Endothelial cell of umbilical vein (primary cell): ENCODE data around the gene JMJD6. TPM values are rescaled to one million over a fixed set of nuclear protein-coding genes. Genes with fewer than 3 reads are reported as not detected.

ENCODE experiments used
- BruUV-seq: library from RNA; stranded (reverse); fragments of 400-500 nt; replicated peaks from 2 replicates; lab custom pipeline; 2021; lab: Mats Ljungman, UMichigan
- CTCF ChIA-PET: fragments of 300-600, 350-600 bp; sonication (Branson Sonifier 250); formaldehyde crosslinking; loops from one replicate; lab custom pipeline; 2021; ENCODE audit warnings: antibody characterized with exemption, inconsistent platforms; lab: Charles Lee
- POLR2A ChIA-PET: fragments of 300-600, 350-600 bp; sonication (Branson Sonifier 250); formaldehyde crosslinking; loops from one replicate; lab custom pipeline; 2021; ENCODE audit warnings: antibody characterized with exemption, inconsistent platforms; lab: Charles Lee
- DNase-seq: peaks from one replicate; pipeline ENCODE4 v3.0.0-alpha.2; 2011; ENCODE audit warnings: low read depth, low spot score
- FAIRE-seq: peaks from 2 replicates; lab custom pipeline; 2011; peaks lifted over from hg19 to GRCh38; lab: Jason Lieb, UNC
- H2AFZ ChIP-seq: 2 replicates; pipeline ENCODE4 v1.6.0; 2012; ENCODE audit warnings: low read depth, low read length, control low read depth, inconsistent platforms
- H3K27ac ChIP-seq: 2 replicates; pipeline ENCODE4 v1.5.1; 2011; ENCODE audit warnings: low read depth, mild to moderate bottlenecking, control low read depth, low read length, moderate library complexity; ENCODE audit not compliant: insufficient read depth
- H3K27me3 ChIP-seq, 2 experiments: 2 replicates each; pipeline versions ENCODE4 v1.6.0 to v1.6.1; 2011; ENCODE audit warnings: low read length in 2 of 2, mixed read lengths in 1 of 2; ENCODE audit not compliant: control insufficient read depth in 2 of 2, insufficient read depth in 2 of 2
- H3K36me3 ChIP-seq, 2 experiments: 2 replicates in 1 of 2; 3 replicates in 1 of 2; pipeline ENCODE4 v1.5.1; 2011; ENCODE audit warnings: low read length in 2 of 2, mild to moderate bottlenecking in 1 of 2, moderate library complexity in 1 of 2; ENCODE audit not compliant: control insufficient read depth in 2 of 2, insufficient read depth in 2 of 2; ENCODE audit errors: extremely low read depth in 1 of 2
- H3K4me1 ChIP-seq: 3 replicates; pipeline ENCODE4 v1.5.1; 2011; ENCODE audit warnings: mild to moderate bottlenecking, low read length; ENCODE audit not compliant: control insufficient read depth, insufficient read depth; ENCODE audit errors: extremely low read depth
- H3K4me2 ChIP-seq: 2 replicates; pipeline ENCODE4 v1.6.1; 2011; ENCODE audit warnings: low read length, control low read depth, mixed read lengths; ENCODE audit not compliant: insufficient read depth
- H3K4me3 ChIP-seq, 3 experiments: fragments of 200-600 bp in 1 of 3; sonication (generic), shearing (Covaris generic) in 1 of 3; replicated peaks in 1 of 3; 2 replicates each; pipeline ENCODE4 v1.5.1; 2011 to 2016; ENCODE audit warnings: control low read depth in 3 of 3, low read length in 3 of 3, mild to moderate bottlenecking in 2 of 3, inconsistent platforms in 1 of 3, low read depth in 1 of 3, moderate library complexity in 1 of 3; ENCODE audit not compliant: insufficient read depth in 1 of 3
- H3K79me2 ChIP-seq: 2 replicates; pipeline ENCODE4 v1.6.0; 2012; ENCODE audit warnings: low read length, inconsistent platforms; ENCODE audit not compliant: control insufficient read depth, insufficient read depth
- H3K9ac ChIP-seq: replicated peaks from 2 replicates; pipeline ENCODE3; 2011; ENCODE audit warnings: low read length, control low read depth; ENCODE audit not compliant: insufficient read depth; ENCODE audit errors: extremely low read depth
- H3K9me1 ChIP-seq: replicated peaks from 3 replicates; pipeline ENCODE4 v1.6.0; 2011; ENCODE audit warnings: mild to moderate bottlenecking, low read length; ENCODE audit not compliant: control insufficient read depth, insufficient read depth; ENCODE audit errors: extremely low read depth
- H3K9me3 ChIP-seq: replicated peaks from 2 replicates; pipeline ENCODE4 v1.5.1; 2012; ENCODE audit warnings: low read length, inconsistent platforms; ENCODE audit not compliant: control insufficient read depth, insufficient read depth
- H4K20me1 ChIP-seq: replicated peaks from 2 replicates; pipeline ENCODE3; 2011; ENCODE audit warnings: mild to moderate bottlenecking, low read length; ENCODE audit not compliant: control insufficient read depth, insufficient read depth; ENCODE audit errors: extremely low read depth
- EZH2 ChIP-seq: IDR thresholded peaks from 2 replicates; pipeline ENCODE4 v1.6.1; 2012; ENCODE audit warnings: borderline replicate concordance, low read depth, mild to moderate bottlenecking, moderate library complexity, low read length, inconsistent platforms; ENCODE audit not compliant: severe bottlenecking
- FOS ChIP-seq: IDR thresholded peaks from 2 replicates; pipeline ENCODE4 v1.6.1; 2011; ENCODE audit warnings: mild to moderate bottlenecking, low read length, moderate library complexity, borderline replicate concordance; ENCODE audit not compliant: insufficient read depth
- GATA2 ChIP-seq: IDR thresholded peaks from 2 replicates; pipeline ENCODE4 v1.7.0; 2011; ENCODE audit warnings: low read depth, mild to moderate bottlenecking, moderate library complexity, mixed read lengths, low read length; ENCODE audit not compliant: insufficient read length, insufficient read depth
- JUN ChIP-seq: IDR thresholded peaks from 2 replicates; pipeline ENCODE4 v1.6.1; 2011; ENCODE audit warnings: borderline replicate concordance, low read depth; ENCODE audit not compliant: insufficient read length, insufficient read depth
- MYC ChIP-seq: IDR thresholded peaks from one replicate; pipeline ENCODE4 v1.6.1; 2011; ENCODE audit warnings: mild to moderate bottlenecking, low read depth, low read length
- POLR2A ChIP-seq: IDR thresholded peaks from 2 replicates; pipeline ENCODE4 v1.6.1; 2012; ENCODE audit warnings: low read depth, mild to moderate bottlenecking, control low read depth, low read length
- POLR2AphosphoS5 ChIP-seq: IDR thresholded peaks from 2 replicates; pipeline ENCODE4 v1.6.1; 2012; ENCODE audit warnings: low read depth, mild to moderate bottlenecking, control low read depth, low read length, moderate library complexity; ENCODE audit not compliant: insufficient read depth
- dilution Hi-C: fragments of 300-500 bp; cut with MboI; formaldehyde crosslinking; loops from one replicate; pipeline ENCODE4 v1.15.0; 2019; ENCODE audit warnings: low sequenced_read_pairs; ENCODE audit not compliant: extremely low pct_ligation_motif_present
- intact Hi-C: fragments of 100-400 bp; cut with micrococcal nuclease; formaldehyde crosslinking; loops from one replicate; pipeline ENCODE4 v1.10.0; 2022
- polyA plus RNA-seq, 4 experiments: library from polyadenylated mRNA; depleted of rRNA in 3 of 4; stranded (reverse) in 3 of 4; unstranded in 1 of 4; fragments of >200 nt; gene quantifications; 2 replicates each; pipeline versions ENCODE4 v1.2.1 to v1.2.3, GENCODE V29; 2011 to 2012; ENCODE audit warnings: missing spikeins in 1 of 4
- total RNA-seq: library from RNA; stranded (reverse); gene quantifications from 2 replicates; pipeline ENCODE4 v1.2.3, GENCODE V29; 2021
- TF ChIP-seq, protein P1 (sequence below): IDR thresholded peaks from 2 replicates; pipeline ENCODE4 v1.6.1; 2011; ENCODE audit not compliant: insufficient read depth, insufficient read length
- TF ChIP-seq, protein P2 (sequence below), 2 donors: IDR thresholded peaks; 1 replicate in 1 of 2; 2 replicates in 1 of 2; pipeline ENCODE4 v1.5.1; 2011; ENCODE audit warnings: low read length in 2 of 2, mild to moderate bottlenecking in 2 of 2, moderate library complexity in 2 of 2, control low read depth in 1 of 2, inconsistent platforms in 1 of 2, low read depth in 1 of 2; ENCODE audit not compliant: insufficient read depth in 1 of 2; ENCODE audit errors: extremely low read depth in 1 of 2

Gene JMJD6
- total and polyA plus RNA-seq, 2 donors (not counting 3 experiments of a cell fraction or from before 2014, with no cell fraction given): 19.8 to 36.6 TPM

DNA sequence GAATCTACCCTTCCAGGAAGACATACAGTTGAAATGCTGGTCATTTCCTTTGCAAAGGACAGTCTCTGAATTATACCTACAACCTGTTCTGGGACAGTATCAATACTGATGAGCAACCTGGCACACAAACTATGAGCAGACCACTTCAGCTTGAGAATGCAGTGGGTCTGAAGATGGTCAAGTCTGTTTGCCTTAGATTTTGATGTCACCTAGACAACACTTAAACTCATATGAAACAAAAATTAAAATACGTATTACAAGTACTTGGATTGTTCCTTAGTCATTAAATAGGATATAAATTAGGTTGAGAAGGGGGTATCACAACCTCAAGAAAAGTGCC lies 7.2 kb upstream of the JMJD6 start:
- H3K9me3 ChIP-seq: no peaks in the 10 kb centered on the region
- intact Hi-C loops: no loop called here
- no peak overlapping the region for H3K9ac ChIP-seq
- POLR2A ChIA-PET: no interaction called here
- peaks cover 6% of the 10 kb centered on the region for H4K20me1 ChIP-seq
- no TSS peak for BruUV-seq
- H2AFZ ChIP-seq: no peak overlapping the region
- peak overlapping the region in 1 of 3 experiments; percentile 92 for H3K4me3 ChIP-seq
- H3K4me2 ChIP-seq: peak overlapping the region; percentile 99
- FAIRE-seq (no peak), DNase-seq (no peak)
- H3K36me3 ChIP-seq: peaks cover 8 to 33% of the 10 kb centered on the region in 2 experiments
- peaks cover 64% of the 10 kb centered on the region for H3K79me2 ChIP-seq
- TF ChIP-seq MYC (no peak), POLR2AphosphoS5 (no peak), POLR2A (no peak), JUN (no peak), FOS (no peak), GATA2 (no peak), EZH2 (no peak)
- TF ChIP-seq, protein P1, sequence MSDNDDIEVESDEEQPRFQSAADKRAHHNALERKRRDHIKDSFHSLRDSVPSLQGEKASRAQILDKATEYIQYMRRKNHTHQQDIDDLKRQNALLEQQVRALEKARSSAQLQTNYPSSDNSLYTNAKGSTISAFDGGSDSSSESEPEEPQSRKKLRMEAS: no peak
- TF ChIP-seq, protein P2, sequence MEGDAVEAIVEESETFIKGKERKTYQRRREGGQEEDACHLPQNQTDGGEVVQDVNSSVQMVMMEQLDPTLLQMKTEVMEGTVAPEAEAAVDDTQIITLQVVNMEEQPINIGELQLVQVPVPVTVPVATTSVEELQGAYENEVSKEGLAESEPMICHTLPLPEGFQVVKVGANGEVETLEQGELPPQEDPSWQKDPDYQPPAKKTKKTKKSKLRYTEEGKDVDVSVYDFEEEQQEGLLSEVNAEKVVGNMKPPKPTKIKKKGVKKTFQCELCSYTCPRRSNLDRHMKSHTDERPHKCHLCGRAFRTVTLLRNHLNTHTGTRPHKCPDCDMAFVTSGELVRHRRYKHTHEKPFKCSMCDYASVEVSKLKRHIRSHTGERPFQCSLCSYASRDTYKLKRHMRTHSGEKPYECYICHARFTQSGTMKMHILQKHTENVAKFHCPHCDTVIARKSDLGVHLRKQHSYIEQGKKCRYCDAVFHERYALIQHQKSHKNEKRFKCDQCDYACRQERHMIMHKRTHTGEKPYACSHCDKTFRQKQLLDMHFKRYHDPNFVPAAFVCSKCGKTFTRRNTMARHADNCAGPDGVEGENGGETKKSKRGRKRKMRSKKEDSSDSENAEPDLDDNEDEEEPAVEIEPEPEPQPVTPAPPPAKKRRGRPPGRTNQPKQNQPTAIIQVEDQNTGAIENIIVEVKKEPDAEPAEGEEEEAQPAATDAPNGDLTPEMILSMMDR (IDR thresholded peaks at IDR 0.05; ENCODE audit: extremely low read depth in 1 of 2, insufficient read depth in 1 of 2, low read depth in 1 of 2, low read length in 2 of 2): no peak
- CTCF ChIA-PET: interaction anchor here (1.0 to 1.4 kb wide), 2 partner anchors 39 to 175 kb away, joined by 3 to 6 read pairs; no protein-coding TSS in a partner anchor
- H3K27me3 ChIP-seq: no peaks in the 10 kb centered on the region
- H3K9me1 ChIP-seq: no peaks in the 10 kb centered on the region
- peaks cover 25% of the 10 kb centered on the region for H3K4me1 ChIP-seq
- dilution Hi-C loops: no loop called here
- H3K27ac ChIP-seq: no peak overlapping the region
